Stimulated activated CD8-positive, alpha-beta memory T cell treated with anti-CD3 and anti-CD28 coated beads, Interleukin-4, amount 100 ng/mL, for 48 hours (primary cell): ENCODE results near the gene NRIP2.
A peak's percentile ranks its signal among the peaks of the same experiment; 100 is the strongest.
"Not testable (repeated sequence)": the region's sequence is repeated elsewhere in the genome, so short reads cannot be mapped to it uniquely, and the experiment has no call there.

Source experiments
- DNase-seq: peaks from one replicate; pipeline ENCODE4 v3.0.0-alpha.2; 2020

NRIP2 gene

DNA sequence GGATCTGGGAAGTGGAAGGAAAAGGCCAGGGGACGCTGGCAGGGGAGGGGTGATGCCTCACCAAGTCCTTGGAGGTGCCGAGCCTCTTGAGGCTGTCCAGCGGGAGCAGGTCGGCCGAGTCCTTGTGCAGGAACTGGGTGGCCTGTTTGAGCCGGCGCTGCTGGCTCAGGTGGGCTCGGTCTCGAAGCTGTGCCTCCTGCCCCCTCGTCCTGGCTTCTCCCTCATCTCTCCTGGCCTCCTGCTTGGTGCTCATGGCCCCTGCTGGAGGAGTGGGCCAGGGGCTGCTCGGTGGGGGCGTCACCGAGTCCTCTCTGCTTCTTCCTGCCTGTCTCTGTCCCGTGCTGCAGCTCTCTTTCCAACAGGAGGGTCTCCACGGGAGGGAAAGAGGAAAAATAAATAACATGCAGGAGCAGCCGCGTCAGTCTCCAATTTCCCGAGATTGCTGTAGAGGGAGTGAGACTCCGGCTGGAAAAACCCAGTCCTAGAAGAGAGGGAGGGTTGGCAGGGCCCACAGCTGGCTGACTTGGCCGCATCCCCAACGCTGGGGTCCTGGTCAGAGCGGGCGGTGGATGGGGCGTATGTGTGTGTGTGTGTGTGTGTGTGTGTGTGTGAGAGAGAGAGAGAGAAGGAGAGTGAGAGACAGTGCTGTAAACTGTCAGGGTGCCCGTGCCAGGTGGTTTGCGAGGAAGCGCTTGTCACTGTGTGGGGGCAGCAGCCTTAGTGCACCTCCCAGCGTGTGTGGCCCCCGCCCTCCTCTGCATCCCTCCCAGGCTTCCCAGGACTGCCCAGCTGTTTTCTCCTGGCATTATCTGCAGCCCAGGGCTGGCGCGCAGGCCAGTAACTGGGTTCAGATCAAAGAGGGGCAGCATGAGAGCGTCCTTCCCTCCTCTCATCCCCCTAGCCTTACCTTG is at the start of gene NRIP2:
TSS of gene NRIP2 (minus strand) at position 455 of the 911 bp plus-strand sequence. CDS start at position 403, 52 bp downstream.
- DNase-seq: no peak

DNA sequence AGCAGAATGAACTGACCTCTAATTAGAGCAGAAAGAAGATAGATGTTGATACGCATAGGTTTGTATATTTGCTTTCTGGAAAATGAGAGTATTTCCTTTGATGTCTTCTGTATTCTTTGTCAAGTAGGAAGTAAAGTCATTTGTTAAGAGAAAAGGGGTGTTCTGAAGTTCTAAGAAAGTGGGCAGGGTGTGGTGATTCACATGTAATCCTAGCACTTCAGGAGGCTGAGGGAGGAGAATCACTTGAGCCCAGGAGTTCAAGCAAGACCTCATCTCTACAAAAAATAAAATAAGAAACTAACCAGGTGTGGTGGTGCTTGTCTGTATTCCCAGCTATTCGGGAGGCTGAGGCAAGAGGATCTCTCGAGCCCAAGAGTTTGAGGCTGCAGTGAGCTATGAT is 45.0 kb upstream of the NRIP2 start:
- DNase-seq: no peak

- DNase-seq: no peak
These were observed 43.3 kb upstream of the NRIP2 start for GRCh38 chr12:2877953-2878732.

GRCh38 chr12:2877047-2877952 is 42.5 kb upstream of the NRIP2 start, which contains the start of the genes FOXM1 and RHNO1:
FOXM1 (minus strand) TSS chr12:2877174; CDS start chr12:2874478, 2,696 bp downstream.
RHNO1 (plus strand) TSS chr12:2877223; CDS start chr12:2885367, 8,144 bp downstream.
- peak; percentile 92 for DNase-seq

GRCh38 chr12:2876431-2877046 is 41.7 kb upstream of the NRIP2 start:
- DNase-seq: peak; percentile 51

- not testable (repeated sequence) for DNase-seq
These were observed 34.3 kb upstream of the NRIP2 start for GRCh38 chr12:2868986-2869632.

DNA sequence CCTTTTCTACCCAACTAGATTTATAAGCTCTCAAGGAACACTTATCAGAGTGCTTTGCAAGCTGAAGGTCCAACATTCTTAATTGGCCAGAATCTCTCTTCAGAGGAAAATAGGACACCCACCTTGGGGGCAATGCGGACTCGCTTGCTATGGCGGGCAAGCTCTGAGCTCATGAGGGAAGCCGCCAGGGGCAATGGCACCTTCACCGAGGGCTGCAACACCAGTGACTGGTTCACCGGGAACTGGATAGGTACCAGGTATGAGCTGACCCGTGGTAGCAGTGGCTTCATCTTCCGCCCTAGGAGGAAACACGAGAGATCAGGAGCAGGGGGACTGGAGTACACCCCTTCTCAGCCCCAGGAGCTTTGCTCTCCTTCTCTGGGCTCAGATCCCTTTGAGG is 29.4 kb upstream of the NRIP2 start:
- no peak for DNase-seq

DNA sequence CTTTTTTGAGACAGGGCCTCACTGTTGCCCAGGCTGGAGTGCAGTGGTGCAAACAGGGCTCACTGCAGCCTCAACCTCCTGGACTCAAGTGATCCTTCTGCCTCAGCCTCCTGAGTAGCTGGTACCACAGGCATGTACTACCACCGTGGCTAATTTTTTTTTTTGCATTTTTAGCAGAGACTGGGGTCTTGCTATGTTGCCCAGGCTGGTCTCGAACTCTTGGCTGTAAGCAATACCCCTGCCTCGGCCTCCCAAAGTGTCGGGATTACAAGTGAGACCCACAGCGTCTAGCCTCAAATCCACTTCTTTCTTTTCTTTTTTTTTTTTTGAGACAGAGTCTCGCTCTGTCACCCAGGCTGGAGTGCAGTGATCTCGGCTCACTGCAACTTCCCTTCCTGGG is 28.6 kb upstream of the NRIP2 start:
- not testable (repeated sequence) for DNase-seq

- DNase-seq: no peak
These were observed 28.0 kb upstream of the NRIP2 start for GRCh38 chr12:2862876-2863275.

- no peak for DNase-seq
These were observed 25.3 kb upstream of the NRIP2 start for GRCh38 chr12:2860170-2860569.

GRCh38 chr12:2858944-2859421 is 24.1 kb upstream of the NRIP2 start:
- no peak for DNase-seq

GRCh38 chr12:2858334-2858733 is 23.5 kb upstream of the NRIP2 start:
- no peak for DNase-seq

DNA sequence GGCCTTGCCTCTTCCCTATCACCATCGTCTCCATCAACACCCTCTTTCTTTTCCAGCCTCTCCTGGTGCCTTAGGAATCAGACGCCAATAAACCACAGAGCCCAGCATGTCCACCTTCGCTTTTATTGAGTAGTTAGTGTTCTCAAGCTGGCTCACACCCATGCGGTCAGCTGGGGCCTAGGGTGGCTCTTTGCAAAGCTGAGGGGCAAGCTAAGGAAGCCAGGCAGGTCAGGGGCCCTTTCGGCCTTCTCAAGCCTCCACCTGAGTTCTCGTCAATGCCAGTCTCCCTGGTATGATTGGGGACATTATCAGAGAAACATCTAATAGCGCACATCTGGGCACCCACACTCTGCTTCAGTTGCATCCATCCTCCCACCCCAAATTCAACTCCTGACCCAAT is 22.7 kb upstream of the NRIP2 start:
- no peak for DNase-seq

DNA sequence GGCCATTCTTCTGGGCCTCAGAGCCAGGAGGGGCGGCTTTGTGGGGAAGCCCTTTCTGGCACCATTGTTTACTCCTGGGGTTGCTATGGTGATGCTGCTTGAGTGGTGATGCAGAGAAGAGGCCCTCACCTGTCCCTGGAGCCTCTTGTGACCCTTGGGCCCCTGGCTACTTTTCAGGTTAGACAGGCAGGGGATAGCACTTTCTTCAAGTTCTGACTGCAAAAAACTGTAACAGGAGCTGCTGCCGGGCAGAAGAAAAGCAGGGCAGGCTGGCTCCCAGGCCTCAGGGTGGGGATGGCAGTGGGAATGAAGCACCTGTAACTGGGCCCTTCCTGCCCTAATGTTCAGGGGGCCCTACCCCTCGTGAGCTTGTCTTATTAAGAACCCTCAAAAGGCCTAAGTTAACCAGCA is 22.2 kb upstream of the NRIP2 start, which contains the start of gene TEX52:
TSS of gene TEX52 (minus strand) at position 19 of the 411 bp plus-strand sequence. CDS start at position 6, 13 bp downstream.
- DNase-seq: no peak

DNA sequence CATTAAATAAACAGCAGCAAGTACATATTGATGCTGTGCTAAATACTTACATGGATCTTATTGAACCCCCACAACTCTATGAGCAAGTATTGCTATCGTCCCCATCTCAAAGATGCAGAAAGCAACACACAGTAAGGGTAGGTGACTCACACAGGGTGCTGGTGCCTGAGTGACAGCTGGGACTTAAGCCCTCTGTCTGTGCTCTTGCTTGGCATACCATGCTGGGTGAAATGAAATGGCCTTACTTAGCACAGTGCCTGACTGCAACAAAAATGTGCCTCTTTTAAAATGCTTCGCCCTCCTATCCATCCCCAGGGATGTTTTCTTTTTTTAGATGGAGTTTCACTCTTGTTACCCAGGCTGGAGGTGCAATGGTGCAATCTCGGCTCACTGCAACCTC is 21.2 kb upstream of the NRIP2 start:
- DNase-seq: no peak

DNA sequence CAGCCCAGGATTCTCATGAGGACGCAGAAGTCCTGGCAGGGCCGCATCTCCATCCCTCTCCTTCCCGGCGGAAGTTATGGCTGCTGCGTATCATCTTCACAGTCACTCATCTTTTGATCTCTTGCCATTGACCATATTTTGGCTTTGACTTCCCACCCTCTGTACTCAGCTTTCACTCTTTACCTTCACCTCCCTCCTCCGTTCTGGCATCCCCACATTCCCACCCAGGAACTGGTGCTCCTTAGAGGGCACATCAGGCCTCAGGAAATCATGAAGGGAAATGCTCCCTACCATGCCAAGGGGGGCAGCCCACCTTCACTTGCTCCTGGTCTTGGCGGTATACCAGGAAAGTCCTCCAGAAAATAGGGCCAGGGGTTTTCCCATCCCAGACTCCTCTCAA is 20.7 kb upstream of the NRIP2 start:
- no peak for DNase-seq

- no peak for DNase-seq
These were observed 20.0 kb upstream of the NRIP2 start for GRCh38 chr12:2854669-2855453.

DNA sequence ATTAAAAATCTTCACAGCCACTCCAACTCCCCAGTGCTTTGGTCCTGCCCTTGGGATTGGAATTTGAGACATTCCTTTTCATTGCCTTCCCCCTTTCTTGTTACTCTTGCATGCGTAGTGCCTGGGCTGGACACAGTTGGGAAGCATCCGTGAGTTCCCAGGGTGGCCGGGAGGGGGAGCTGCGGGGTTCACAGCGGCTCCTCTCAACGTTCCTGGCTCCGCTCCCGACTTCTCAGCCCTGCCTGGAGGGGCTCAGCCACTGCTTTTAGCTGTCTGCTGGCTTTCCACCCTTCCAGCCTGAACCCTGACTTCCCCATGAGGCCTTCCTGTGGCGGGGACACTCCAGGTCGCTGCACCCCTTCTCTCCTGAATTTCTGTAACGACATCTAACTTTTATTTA is 18.8 kb upstream of the NRIP2 start:
- peak; percentile 76 for DNase-seq

DNA sequence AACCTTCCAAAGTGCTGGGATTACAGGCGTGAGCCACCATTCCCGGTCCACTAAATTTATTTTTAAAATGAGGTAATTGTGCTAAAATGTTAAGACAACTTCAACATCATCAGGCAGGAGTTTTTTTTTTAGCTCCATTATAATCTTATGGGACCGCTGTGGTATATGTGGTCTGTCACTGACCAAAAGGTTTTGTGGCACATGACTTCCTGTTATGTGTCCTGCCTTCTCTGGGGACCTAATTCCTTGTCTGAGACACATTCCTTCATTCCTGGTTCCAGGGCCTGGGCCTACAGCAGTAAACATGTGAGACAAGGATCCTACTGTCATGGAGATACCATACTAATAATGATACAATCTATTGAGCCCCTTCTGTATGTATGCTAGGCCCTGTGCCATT is 17.1 kb upstream of the NRIP2 start:
- DNase-seq: no peak

DNA sequence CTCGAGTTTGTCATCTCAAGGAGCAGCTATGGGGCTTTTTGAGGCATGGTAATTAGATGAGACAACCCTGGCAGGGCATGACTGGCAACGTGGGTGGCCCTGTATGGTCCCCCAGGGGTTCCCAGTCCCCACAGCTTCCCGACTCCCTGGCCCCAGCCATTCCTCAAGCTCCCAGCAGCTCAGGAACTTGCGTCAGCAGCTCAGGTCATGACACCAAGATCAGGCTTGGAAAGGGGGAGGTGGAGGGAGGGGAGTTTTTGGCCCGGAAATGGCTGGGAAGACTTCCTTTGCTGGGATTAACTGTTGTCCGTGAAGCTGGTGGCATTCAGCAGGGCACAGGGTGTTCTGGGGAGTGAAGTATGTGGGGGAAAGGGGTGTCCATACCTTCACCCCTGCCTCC is 10.4 kb upstream of the NRIP2 start:
- no peak for DNase-seq
